A172 (cell line): ENCODE results near the gene SELENOM. TPM values are rescaled to one million over a fixed set of nuclear protein-coding genes. Genes with fewer than 3 reads are reported as not detected.
A peak's percentile ranks its signal among the peaks of the same experiment; 100 is the strongest.

Experiments used
- DNase-seq: peaks from one replicate; pipeline ENCODE4 v3.0.0-alpha.2; 2015; ENCODE audit warnings: low spot score
- total RNA-seq: library from RNA; depleted of rRNA; stranded (reverse); fragments of >200 nt; shearing (Covaris generic); gene quantifications from 2 replicates; pipeline ENCODE4 v1.2.3, GENCODE V29; 2014

SELENOM gene
- total RNA-seq, 1 experiment from 2014 or later, result 162 TPM

DNA sequence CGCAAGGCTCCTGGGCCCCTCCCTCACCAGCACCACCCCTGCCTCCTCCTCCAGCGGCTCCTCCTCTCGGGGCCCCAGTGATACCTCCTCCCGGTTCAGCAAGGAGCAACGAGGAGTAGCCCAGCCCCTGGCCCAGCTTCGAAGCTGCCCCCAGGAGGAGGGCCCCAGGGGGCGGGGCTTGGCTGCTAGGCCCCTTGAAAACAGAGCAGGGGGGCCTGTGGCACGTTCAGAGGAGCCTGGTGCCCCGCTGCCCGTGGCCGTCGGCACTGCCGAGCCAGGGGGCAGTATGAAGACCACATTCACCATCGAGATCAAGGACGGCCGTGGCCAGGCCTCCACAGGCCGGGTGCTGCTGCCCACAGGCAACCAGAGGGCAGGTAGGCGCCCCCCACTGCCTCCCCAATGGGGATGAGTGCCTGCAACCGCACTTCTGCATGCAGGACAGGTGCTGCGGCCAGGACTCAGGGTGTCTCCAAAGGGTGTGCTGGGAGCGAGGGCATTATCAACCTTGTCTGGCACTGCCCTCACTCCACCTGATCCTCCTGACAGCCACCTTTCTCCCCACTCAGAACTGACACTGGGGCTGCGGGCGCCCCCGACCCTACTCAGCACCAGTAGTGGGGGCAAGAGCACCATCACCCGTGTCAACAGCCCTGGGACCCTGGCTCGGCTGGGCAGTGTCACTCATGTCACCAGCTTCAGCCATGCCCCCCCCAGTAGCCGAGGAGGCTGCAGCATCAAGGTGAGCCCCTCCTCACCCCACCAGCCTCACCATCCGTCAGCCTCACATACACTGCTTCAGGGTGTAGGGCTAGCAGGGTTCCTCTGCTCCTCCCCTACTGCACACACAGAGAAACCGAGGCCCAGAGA, 16.0 kb downstream of the SELENOM start:
- DNase-seq, result no peak

- no peak for DNase-seq
Observed at GRCh38 chr22:31090217-31091085, 16.9 kb downstream of the SELENOM start.

DNA sequence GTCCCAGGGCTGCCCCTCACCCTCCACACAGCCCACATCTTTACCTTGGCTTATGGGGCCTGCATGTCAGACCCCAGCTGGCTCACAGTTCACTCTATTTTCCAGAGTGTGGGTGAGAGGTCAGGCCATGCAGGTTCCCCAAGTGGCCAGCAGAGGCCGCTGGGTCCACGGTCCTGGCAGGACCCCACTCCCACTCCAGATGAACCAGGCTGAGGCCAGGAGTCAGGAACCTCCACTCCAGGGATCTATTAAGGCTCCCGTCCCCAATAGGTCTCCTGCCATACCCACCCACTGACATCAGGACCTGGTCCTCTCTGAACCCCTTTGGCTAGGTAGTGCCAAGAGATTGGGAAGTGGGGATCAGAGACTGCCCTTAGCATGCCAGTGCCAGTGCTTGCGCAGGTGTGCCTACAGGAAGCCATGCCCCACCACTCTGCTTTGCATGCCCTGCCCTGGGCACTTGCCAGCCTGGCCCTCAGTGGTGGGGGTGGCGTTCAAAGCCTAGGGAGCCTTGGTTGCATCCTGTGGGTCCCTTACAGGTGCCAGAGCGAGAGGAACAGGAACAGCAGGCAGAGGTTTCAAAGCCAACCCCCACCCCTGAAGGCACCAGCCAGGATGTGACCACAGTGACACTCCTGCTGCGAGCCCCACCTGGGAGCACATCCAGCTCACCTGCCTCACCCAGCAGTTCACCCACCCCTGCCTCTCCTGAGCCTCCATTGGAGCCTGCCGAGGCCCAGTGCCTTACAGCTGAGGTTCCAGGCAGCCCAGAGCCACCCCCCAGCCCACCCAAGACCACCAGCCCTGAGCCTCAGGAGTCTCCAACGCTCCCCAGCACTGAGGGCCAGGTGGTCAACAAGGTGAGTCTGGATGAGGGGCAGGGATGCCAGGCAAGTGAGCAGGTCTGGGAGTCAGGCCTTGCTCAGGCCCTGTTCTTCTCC, 17.9 kb downstream of the SELENOM start:
- no peak for DNase-seq

GRCh38 chr22:31088233-31088986, 19.0 kb downstream of the SELENOM start:
- DNase-seq, result no peak

DNA sequence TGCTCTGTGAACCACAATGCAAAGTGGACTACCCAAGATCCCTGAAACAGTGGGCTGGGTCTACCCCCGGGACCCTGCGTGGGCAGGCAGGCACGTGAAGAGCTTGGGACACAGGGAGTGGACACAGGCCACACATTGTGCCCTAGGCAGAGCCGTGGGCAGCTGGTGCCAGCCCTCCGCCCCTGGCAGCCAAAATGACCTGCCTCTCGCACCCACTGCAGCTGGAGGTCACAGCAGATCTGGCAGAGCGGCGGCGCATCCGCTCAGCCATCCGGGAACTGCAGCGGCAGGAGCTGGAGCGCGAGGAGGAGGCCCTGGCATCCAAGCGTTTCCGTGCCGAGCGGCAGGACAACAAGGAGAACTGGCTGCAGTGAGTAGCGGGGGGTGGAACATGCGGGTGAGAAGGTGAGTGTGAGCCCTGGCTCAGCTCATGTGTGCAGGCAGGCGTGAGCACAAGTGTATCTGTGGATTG, 19.6 kb downstream of the SELENOM start:
- no peak for DNase-seq

- DNase-seq, result no peak
Observed at GRCh38 chr22:31086703-31087330, 20.6 kb downstream of the SELENOM start.

DNA sequence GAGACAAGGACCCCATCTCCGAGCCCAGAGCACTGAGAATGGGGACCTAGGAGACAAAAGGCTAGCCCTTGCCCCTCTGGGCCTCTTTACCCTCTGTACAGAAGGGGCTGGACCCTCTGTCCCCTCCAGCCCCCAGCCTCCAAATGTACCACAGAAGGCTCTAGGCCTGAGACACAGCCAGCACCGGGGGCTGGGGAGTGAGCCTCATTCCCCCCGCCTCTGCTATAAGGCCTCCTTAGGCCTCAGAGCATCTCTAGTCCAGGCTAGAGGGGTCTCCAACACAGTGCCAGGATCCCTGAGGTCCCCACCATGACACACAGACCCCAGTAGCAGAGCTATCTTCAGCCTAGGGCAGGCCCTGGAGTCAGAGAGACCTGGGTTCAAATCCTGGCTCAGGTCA, 21.4 kb downstream of the SELENOM start:
- no peak for DNase-seq

DNA sequence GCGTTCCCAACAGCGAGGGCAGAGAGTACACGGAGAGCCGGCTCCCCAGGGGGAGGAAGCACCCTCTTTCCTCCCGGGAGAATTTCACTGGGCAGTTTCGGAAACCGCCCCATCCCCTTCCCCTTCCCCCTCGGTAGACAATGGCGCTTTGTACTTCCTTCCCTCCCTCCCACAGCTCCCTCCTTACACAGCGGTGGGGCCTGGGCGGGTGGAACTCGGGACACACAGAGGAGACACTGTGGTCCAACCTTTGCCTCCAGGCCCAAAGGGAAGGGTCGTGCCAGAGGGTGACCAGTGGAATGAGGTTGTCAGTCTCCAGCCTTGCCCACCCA, 21.9 kb downstream of the SELENOM start:
- DNase-seq, result no peak

DNA sequence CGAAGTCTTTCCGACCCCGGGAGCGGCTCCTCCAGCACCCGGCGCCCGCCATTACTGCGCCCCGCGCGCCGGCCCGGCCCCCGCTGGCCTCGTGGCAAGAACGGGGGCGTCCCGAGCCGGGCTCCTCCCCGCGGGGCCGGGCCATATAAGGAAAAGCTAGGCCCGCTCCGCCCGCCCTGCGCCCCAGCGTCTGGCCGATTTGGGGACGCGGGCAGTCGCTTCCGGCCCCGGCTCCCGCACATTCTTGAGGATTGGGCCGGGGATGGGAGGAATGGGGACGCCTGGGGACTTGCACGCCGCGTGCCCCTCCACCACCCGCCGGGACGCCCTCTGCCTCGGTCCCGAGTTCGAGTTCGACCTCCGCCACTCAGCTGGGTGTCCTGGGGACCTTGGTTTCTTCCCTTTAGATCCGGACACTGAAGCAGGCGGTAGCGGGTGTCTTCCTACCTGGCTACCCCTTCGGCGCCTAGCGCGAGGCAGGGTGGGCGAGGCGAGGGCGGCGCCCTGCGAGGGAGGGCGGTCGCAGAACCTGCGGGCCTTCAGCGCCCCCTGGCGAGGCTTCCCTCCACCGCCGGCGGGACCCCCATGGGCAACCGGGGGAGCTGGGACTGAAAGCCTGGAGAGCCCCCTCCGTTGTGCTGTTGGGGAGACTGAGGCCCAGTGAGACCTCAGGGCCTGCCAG, 22.4 kb downstream of the SELENOM start:
- DNase-seq, result peak; percentile 37

- DNase-seq, result no peak
Observed at GRCh38 chr22:31083923-31084810, 23.2 kb downstream of the SELENOM start.

GRCh38 chr22:31083377-31083768, 24.0 kb downstream of the SELENOM start:
- DNase-seq, result no peak

DNA sequence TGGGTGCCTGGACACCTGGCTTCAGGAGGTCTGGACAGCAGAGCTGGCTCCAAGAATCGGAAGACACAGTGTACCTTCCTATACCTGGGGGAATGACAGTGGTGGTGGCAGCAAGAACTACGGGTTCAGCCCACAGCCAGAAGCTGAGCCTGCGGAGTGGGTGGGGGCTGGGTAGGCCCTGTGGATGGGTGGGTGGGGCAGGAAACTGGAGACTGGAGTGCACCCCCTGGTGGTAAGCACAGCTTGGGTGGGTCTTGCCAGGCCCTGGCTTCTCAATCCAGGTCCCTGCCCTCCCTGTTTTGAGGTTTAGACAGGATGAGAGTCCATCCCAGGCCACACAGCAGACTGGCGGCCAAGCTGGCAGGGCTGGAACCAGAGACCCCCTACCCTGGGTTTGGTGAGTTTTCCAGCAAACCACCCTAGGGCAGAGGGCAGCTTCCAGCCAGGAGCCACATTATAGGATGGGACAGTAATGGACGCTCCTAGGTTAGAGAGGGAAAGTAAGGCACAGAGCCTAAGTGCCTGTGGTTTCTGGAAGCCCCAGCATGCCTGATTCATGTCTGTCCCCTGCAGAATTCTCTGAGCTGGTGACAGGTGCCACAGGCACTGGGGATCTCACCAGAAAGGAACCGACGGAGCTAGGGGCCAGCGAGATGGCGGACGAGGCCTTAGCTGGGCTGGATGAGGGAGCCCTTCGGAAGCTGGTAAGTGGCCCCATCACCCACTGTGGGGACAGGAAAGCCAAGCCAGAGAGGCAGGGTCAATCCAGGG, 24.6 kb downstream of the SELENOM start:
- peak; percentile 31 for DNase-seq

DNA sequence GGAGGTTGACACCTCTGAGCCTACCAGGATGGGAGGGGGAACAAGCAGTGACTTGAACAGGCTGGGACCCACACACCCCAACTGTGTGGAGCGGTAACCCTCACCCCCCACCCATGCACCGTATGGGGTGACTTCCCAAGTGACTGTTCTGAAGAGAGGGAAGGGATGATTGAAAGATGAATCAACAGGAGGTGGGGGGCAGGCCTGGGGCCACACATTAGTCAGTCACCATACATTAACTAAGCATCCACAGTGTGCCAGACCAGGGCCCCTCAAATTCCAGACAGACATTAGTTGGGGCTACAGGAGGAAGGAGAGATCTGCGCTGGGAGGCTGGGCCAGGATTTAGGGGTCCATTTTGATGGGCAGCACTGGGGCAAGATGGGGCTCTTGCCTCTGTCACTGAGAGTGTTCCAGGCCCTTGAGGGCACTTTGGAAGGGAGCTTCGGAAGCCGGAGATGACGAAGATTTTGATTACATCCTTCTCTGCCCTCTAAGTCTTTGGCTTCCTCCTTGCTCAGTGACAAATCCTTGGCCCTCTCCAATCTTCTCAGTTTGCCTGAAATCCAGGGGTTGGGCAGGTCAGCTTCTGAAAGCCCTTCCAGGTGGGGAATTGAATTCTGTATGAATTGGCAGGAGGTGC, 25.3 kb downstream of the SELENOM start:
- peak; percentile 48 for DNase-seq

DNA sequence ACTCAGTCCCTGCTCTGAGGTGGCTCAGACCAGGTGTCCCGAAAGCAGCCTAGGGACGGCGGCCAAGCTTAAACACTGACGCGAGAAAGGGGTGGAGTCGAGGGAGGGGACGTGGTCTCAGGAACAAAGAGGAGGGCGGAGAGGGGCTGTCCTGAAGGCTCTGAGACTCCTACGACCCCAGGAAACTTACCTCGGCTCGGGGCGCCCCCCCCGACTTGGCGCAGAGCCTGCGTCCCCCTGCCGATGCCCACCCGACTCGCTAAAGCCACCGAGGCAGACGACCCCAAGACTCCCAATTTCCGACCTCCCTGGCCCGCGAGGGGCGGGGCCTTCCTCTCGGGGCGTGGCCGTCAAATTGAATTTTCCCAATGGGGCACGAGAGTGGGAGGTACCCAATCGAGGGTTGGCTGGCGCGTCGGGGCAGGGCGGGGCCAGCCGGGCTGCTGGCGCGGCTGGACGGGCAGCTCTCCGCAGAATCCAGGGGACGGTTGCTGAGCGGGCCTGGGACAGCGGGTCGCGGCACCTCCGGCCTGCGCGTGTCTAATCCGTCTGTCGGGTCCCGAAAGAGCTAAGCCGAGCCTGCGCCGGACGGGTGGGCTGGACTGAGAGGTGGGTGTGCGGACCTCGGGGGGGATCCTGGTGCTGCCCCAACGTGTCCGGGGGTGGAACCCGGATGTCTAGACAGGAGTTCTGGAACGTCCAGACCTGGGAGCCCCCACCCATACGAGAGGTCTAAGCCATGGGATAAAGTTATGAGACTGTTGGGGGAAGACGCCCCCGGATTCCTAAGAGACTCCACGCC, 26.3 kb downstream of the SELENOM start, which contains the start of gene SMTN:
Gene SMTN, plus strand, starts transcription at position 471 of the 802 bp plus-strand sequence. CDS start 1,941 bp downstream, outside the sequence.
- DNase-seq, result peak; percentile 71

DNA sequence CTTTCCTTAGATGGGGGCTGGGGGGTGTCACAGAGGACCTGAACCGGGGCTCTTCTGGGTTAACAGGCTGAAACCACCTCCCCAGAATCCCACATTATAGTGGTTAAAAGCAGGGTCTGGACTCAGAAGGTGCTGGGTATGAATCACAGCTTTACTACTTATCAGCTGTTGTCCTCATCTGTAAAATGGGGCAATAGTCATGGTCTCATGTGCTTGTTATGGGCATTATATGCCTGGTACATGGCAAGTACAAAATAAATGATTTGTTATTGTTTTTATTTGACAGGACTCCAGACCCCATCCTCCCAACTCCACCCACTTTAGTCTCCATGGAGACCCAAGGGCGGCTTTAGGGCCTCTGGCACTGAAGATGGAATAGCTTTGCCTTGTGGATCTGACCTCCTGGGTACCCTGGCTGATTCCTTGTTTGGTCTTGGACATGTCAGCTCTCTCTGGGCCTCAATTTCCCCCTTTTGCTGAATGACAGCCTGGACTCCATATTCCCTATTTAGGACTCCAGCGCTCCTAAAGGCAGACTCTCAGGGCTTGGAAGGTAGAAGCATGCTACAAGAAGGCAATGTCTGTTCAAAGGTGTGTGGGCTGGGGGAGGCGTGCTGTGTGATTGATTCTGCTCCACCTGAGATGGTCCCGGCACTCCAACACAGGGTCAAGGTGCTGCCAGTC, 27.1 kb downstream of the SELENOM start:
- no peak for DNase-seq

- no peak for DNase-seq
Observed at GRCh38 chr22:31079095-31079642, 28.2 kb downstream of the SELENOM start.
